ENCODE measurements around the gene BAG3. TPM values are rescaled to one million over a fixed set of nuclear protein-coding genes. Genes with fewer than 3 reads are reported as not detected.

Gene BAG3
- total RNA-seq, 2 experiments from 2014 or later = 20.9 to 24.3 TPM

DNA sequence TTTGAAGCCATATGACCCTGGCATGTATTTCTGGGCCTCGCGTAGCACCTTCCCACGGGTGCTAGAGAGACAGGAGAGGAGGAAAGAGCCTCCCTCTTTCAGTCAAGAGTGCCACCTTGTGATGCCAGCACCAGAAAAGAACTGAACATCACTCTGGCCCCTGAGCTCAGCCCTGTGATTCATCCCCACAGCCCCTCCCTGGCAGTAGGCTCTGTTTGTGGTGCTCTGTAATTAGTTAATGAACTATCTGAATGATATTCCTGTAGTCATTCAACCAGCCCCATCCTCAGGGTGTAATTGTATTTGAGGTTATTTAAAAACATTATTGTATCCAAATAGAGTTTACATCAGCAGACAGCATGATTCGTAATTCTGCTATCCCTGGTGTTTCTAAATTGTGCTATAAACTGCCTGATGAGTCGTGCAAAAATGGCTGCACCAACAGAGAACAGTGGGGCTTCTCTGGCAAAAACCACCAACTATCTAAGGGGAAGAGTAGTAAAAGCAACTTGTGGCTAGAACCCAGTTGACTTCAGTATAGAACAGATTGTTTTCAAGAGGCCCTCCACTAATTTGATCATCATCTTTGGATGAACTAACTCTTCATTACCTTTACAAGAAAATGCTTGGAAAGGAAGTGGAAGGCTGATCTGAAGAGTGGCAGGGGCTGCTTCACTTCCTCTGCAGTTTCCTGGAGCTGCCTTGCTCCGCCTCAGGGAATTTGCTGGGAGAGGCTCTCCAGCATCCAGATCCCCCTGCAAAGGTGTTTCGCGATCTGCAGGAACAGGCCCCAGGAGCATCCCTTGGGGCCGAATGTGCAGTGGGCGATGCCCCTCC lies 30.7 kb upstream of the BAG3 start:
- no peak overlapping the region for H3K4me3 Mint-ChIP-seq
- intact Hi-C loops (cut with micrococcal nuclease) = no loop called here
- CTCF ChIA-PET = interaction anchor here (0.7 kb wide), 1 partner anchor 46 kb away, joined by 3 read pairs; no protein-coding TSS in a partner anchor
- peaks cover 3% of the 10 kb centered on the region for H3K4me1 Mint-ChIP-seq (ENCODE audit: low read depth)
- H3K27me3 Mint-ChIP-seq (ENCODE audit: low read depth) = no peaks in the 10 kb centered on the region
- no peak overlapping the region for H3K27ac Mint-ChIP-seq
- no peaks in the 10 kb centered on the region for H3K9me3 Mint-ChIP-seq
- no peaks in the 10 kb centered on the region for H3K36me3 Mint-ChIP-seq (ENCODE audit: low read depth)
- peak; percentile 17 for DNase-seq

DNA sequence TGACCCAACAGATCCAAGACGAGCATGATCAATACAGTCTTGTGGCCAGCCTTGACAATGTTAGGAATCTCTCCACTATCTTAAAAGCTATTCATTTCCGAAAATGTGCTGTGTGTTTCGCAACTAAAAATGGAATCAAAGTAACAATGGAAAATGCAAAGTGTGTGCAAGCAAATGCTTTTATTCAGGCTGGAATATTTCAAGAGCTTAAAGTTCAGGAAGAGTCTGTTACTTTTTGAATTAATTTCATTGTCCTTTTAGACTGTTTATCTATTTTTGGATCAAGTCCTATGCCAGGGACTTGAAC lies 30.1 kb upstream of the BAG3 start:
- no peaks in the 10 kb centered on the region for H3K9me3 Mint-ChIP-seq
- H3K36me3 Mint-ChIP-seq (ENCODE audit: low read depth) = no peaks in the 10 kb centered on the region
- no peaks in the 10 kb centered on the region for H3K27me3 Mint-ChIP-seq (ENCODE audit: low read depth)
- no peak overlapping the region for H3K4me3 Mint-ChIP-seq
- CTCF ChIA-PET = no interaction called here
- DNase-seq = no peak
- intact Hi-C loops (cut with micrococcal nuclease) = no loop called here
- no peak overlapping the region for H3K27ac Mint-ChIP-seq
- H3K4me1 Mint-ChIP-seq (ENCODE audit: low read depth) = peaks cover 3% of the 10 kb centered on the region

- intact Hi-C loops (cut with micrococcal nuclease) = no loop called here
These were observed 25.5 kb upstream of the BAG3 start for GRCh38 chr10:119625570-119626280.

DNA sequence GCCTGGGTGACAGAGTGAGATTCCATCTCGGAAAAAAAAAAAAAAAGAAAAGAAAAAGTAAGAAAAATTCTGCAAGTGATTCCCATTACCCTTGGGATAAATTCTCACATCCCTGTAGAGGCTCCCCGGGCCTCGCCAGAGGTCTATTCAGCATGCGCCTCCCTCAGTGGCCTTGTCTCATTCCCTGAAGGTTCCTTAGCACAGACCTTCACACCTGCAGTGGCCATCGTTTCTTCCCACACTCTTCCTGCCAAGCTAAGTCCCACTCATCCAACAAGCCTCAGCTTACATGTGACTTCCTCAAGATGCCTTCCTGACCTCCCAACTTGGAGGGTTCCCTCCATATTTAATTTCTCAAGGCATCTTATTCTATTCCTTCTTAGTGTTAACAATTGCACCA lies 20.9 kb upstream of the BAG3 start:
- CTCF ChIA-PET = no interaction called here
- Mint-ChIP-seq H3K4me3 (no peak overlapping the region), H3K36me3 (ENCODE audit: low read depth) (no peaks in the 10 kb centered on the region), H3K27me3 (ENCODE audit: low read depth) (no peaks in the 10 kb centered on the region), H3K4me1 (ENCODE audit: low read depth) (no peaks in the 10 kb centered on the region), H3K9me3 (no peaks in the 10 kb centered on the region), H3K27ac (no peak overlapping the region)
- DNase-seq = no peak
- intact Hi-C loops (cut with micrococcal nuclease) = no loop called here

More at GRCh38 chr10:119625570-119626280, 25.5 kb upstream of the BAG3 start:
- H3K4me1 Mint-ChIP-seq (ENCODE audit: low read depth) = no peaks in the 10 kb centered on the region
- no peaks in the 10 kb centered on the region for H3K27me3 Mint-ChIP-seq (ENCODE audit: low read depth)
- CTCF ChIA-PET = no interaction called here
- no peak for DNase-seq
- no peak overlapping the region for H3K27ac Mint-ChIP-seq
- no peak overlapping the region for H3K4me3 Mint-ChIP-seq
- no peaks in the 10 kb centered on the region for H3K36me3 Mint-ChIP-seq (ENCODE audit: low read depth)
- no peaks in the 10 kb centered on the region for H3K9me3 Mint-ChIP-seq

GRCh38 chr10:119633538-119634218 lies 17.5 kb upstream of the BAG3 start:
- DNase-seq = no peak
- Mint-ChIP-seq H3K4me3 (no peak overlapping the region), H3K36me3 (ENCODE audit: low read depth) (no peaks in the 10 kb centered on the region), H3K27me3 (ENCODE audit: low read depth) (no peaks in the 10 kb centered on the region), H3K9me3 (no peaks in the 10 kb centered on the region), H3K27ac (no peak overlapping the region), H3K4me1 (ENCODE audit: low read depth) (no peaks in the 10 kb centered on the region)
- CTCF ChIA-PET = interaction anchor here (2.0 kb wide), 1 partner anchor 11 kb away, joined by 7 read pairs; no protein-coding TSS in a partner anchor
- intact Hi-C loops (cut with micrococcal nuclease) = no loop called here

- H3K9me3 Mint-ChIP-seq = no peaks in the 10 kb centered on the region
- intact Hi-C loops (cut with micrococcal nuclease) = no loop called here
- H3K27ac Mint-ChIP-seq = no peak overlapping the region
- no peaks in the 10 kb centered on the region for H3K27me3 Mint-ChIP-seq (ENCODE audit: low read depth)
- DNase-seq = no peak
- H3K4me3 Mint-ChIP-seq = no peak overlapping the region
- H3K4me1 Mint-ChIP-seq (ENCODE audit: low read depth) = no peaks in the 10 kb centered on the region
- CTCF ChIA-PET = interaction anchor here (2.0 kb wide), 1 partner anchor 10 kb away, joined by 7 read pairs; no protein-coding TSS in a partner anchor
- no peaks in the 10 kb centered on the region for H3K36me3 Mint-ChIP-seq (ENCODE audit: low read depth)
These were observed 17.0 kb upstream of the BAG3 start for GRCh38 chr10:119634219-119634544.

DNA sequence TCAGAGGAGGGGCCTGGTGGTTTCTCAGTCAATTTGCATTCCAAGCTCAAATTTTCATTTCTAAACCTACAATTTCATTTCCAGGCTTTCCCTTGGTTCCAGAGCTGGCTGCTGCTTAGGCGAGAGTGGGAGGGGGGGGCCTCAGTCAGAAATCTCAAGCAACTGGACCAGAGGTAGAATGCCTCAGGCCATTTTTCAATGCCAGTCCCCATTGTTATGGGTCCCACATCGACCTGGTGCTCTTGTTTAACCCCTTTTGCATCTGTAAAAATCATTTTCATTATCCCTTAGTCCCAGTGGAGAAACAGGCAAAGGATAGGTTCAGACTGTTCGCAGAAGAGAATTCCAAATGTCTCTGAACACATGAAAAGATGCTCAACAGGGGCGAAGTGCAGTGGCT lies 13.5 kb upstream of the BAG3 start:
- H3K4me1 Mint-ChIP-seq (ENCODE audit: low read depth) = peaks cover 4% of the 10 kb centered on the region
- H3K27ac Mint-ChIP-seq = no peak overlapping the region
- CTCF ChIA-PET = interaction anchor here (1.1 to 1.3 kb wide), 2 partner anchors 10 to 29 kb away, joined by 3 to 8 read pairs; no protein-coding TSS in a partner anchor
- intact Hi-C loops (cut with micrococcal nuclease) = no loop called here
- no peaks in the 10 kb centered on the region for H3K27me3 Mint-ChIP-seq (ENCODE audit: low read depth)
- H3K36me3 Mint-ChIP-seq (ENCODE audit: low read depth) = no peaks in the 10 kb centered on the region
- no peak overlapping the region for H3K4me3 Mint-ChIP-seq
- no peak for DNase-seq
- no peaks in the 10 kb centered on the region for H3K9me3 Mint-ChIP-seq

GRCh38 chr10:119638982-119639381 lies 12.2 kb upstream of the BAG3 start:
- CTCF ChIA-PET = no interaction called here
- H3K27me3 Mint-ChIP-seq (ENCODE audit: low read depth) = no peaks in the 10 kb centered on the region
- H3K27ac Mint-ChIP-seq = no peak overlapping the region
- H3K36me3 Mint-ChIP-seq (ENCODE audit: low read depth) = no peaks in the 10 kb centered on the region
- intact Hi-C loops (cut with micrococcal nuclease) = no loop called here
- H3K4me1 Mint-ChIP-seq (ENCODE audit: low read depth) = peaks cover 4% of the 10 kb centered on the region
- no peaks in the 10 kb centered on the region for H3K9me3 Mint-ChIP-seq
- no peak overlapping the region for H3K4me3 Mint-ChIP-seq
- no peak for DNase-seq

DNA sequence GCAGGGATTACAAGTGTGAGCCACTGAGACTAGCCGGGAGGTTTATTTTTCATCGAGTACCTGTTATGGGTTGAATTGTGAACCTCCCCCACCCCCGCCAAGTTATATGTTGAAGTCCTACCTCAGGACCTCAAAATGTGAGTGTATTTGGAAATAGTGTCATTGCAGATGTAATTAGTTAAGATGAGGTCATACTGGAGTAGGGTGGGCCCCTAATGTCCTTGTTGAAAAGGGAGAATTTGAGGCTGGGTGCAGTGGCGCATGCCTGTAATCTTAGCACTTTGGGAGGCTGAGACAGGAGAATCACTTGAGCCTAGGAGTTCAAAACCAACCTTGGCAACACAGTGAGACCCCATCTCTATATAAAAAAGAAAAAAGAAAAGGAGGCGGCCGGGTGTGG lies 10.8 kb upstream of the BAG3 start:
- DNase-seq = no peak
- H3K4me3 Mint-ChIP-seq = no peak overlapping the region
- H3K9me3 Mint-ChIP-seq = peaks cover 2% of the 10 kb centered on the region
- CTCF ChIA-PET = no interaction called here
- no peaks in the 10 kb centered on the region for H3K36me3 Mint-ChIP-seq (ENCODE audit: low read depth)
- H3K27ac Mint-ChIP-seq = no peak overlapping the region
- H3K4me1 Mint-ChIP-seq (ENCODE audit: low read depth) = peaks cover 4% of the 10 kb centered on the region
- intact Hi-C loops (cut with micrococcal nuclease) = no loop called here
- H3K27me3 Mint-ChIP-seq (ENCODE audit: low read depth) = no peaks in the 10 kb centered on the region

- intact Hi-C loops (cut with micrococcal nuclease) = no loop called here
- CTCF ChIA-PET = interaction anchor here (0.6 kb wide), 1 partner anchor 632 kb away, joined by 5 read pairs; no protein-coding TSS in a partner anchor
- Mint-ChIP-seq H3K9me3 (peaks cover 2% of the 10 kb centered on the region), H3K27me3 (ENCODE audit: low read depth) (no peaks in the 10 kb centered on the region), H3K4me3 (no peak overlapping the region), H3K4me1 (ENCODE audit: low read depth) (peaks cover 4% of the 10 kb centered on the region), H3K27ac (no peak overlapping the region), H3K36me3 (ENCODE audit: low read depth) (no peaks in the 10 kb centered on the region)
- DNase-seq = no peak
These were observed 10.2 kb upstream of the BAG3 start for GRCh38 chr10:119640875-119641526.

- H3K4me3 Mint-ChIP-seq = no peak overlapping the region
- H3K4me1 Mint-ChIP-seq (ENCODE audit: low read depth) = peaks cover 4% of the 10 kb centered on the region
- H3K9me3 Mint-ChIP-seq = peaks cover 2% of the 10 kb centered on the region
- DNase-seq = no peak
- H3K36me3 Mint-ChIP-seq (ENCODE audit: low read depth) = no peaks in the 10 kb centered on the region
- H3K27me3 Mint-ChIP-seq (ENCODE audit: low read depth) = no peaks in the 10 kb centered on the region
- intact Hi-C loops (cut with micrococcal nuclease) = no loop called here
- CTCF ChIA-PET = interaction anchor here (1.0 to 1.8 kb wide), 2 partner anchors 34 to 217 kb away, joined by 3 to 5 read pairs; no protein-coding TSS in a partner anchor
- H3K27ac Mint-ChIP-seq = no peak overlapping the region
These were observed 8.5 kb upstream of the BAG3 start for GRCh38 chr10:119642556-119643111.
